HCT116 (cell line): ENCODE measurements around the gene PA2G4. TPM values are rescaled to one million over a fixed set of nuclear protein-coding genes. Genes with fewer than 3 reads are reported as not detected.

Experiments
- ATAC-seq: fragments of 200-7000 bp; cut with Tn5 transposase; 2 replicates; pipeline ENCODE4 v1.9.1; 2020; ENCODE audit warnings: mild to moderate bottlenecking, moderate library complexity
- BruUV-seq: library from RNA; stranded (reverse); fragments of 400-500 nt; replicated peaks from 2 replicates; lab custom pipeline; 2021; lab: Mats Ljungman, UMichigan
- CTCF ChIA-PET: fragments of 300-600 bp; sonication (Branson Sonifier 250); formaldehyde crosslinking; loops from one replicate; lab custom pipeline; 2021; ENCODE audit warnings: antibody characterized with exemption; lab: Charles Lee
- POLR2A ChIA-PET: fragments of 300-600, 350-600 bp; sonication (Branson Sonifier 250); formaldehyde crosslinking; loops from one replicate; lab custom pipeline; 2021; ENCODE audit warnings: antibody characterized with exemption; lab: Charles Lee
- RAD21 ChIA-PET, 2 experiments: fragments of 300-600 bp; sonication (Branson Sonifier 250); formaldehyde crosslinking; loops; one replicate each; lab custom pipeline; 2023; ENCODE audit warnings: low total read pairs in 2 of 2; ENCODE audit not compliant: uncharacterized antibody in 2 of 2, unreplicated experiment in 2 of 2, low non-redundant PET in 1 of 2; lab: Charles Lee
- DNase-seq: peaks from one replicate; pipeline ENCODE4 v3.0.0-alpha.2; 2010; ENCODE audit warnings: low read depth, low spot score
- H2AFZ ChIP-seq: fragments of 200-600 bp; shearing (Covaris generic), sonication (generic); 2 replicates; pipeline ENCODE4 v1.6.1; 2017; ENCODE audit warnings: low read depth, mixed run types, mixed read lengths, antibody characterized with exemption, low read length; ENCODE audit not compliant: poor library complexity, severe bottlenecking
- H3K27ac ChIP-seq: 2 replicates; pipeline ENCODE4 v1.5.1; 2012; ENCODE audit warnings: low read depth, low read length
- H3K27me3 ChIP-seq: fragments of 200-600 bp; sonication (generic); 2 replicates; pipeline ENCODE4 v1.6.1; 2016; ENCODE audit warnings: mixed run types, low read length, mixed read lengths; ENCODE audit not compliant: insufficient read depth
- H3K36me3 ChIP-seq, 2 experiments: fragments of 200-500 bp in 1 of 2; fragments of 200-600 bp in 1 of 2; sonication (Bioruptor generic) in 1 of 2; sonication (generic) in 1 of 2; 2 replicates each; pipeline versions ENCODE4 v1.5.1 to v1.6.1; 2014 to 2016; ENCODE audit warnings: low read length in 2 of 2, inconsistent platforms in 1 of 2, mixed read lengths in 1 of 2, mixed run types in 1 of 2; ENCODE audit not compliant: insufficient read depth in 2 of 2, control insufficient read depth in 1 of 2
- H3K4me1 ChIP-seq, 2 experiments: fragments of 200-600 bp in 1 of 2; sonication (generic) in 1 of 2; 2 replicates each; pipeline versions ENCODE4 v1.5.1 to v1.6.1; 2012 to 2017; ENCODE audit warnings: low read length in 2 of 2, inconsistent platforms in 1 of 2, mild to moderate bottlenecking in 1 of 2, mixed read lengths in 1 of 2, mixed run types in 1 of 2, moderate library complexity in 1 of 2; ENCODE audit not compliant: insufficient read depth in 2 of 2, control insufficient read depth in 1 of 2
- H3K4me2 ChIP-seq: fragments of 200-600 bp; sonication (generic); 2 replicates; pipeline ENCODE4 v1.6.1; 2017; ENCODE audit warnings: mixed run types, low read length, mixed read lengths
- H3K4me3 ChIP-seq, 2 experiments: fragments of 200-600 bp in 1 of 2; sonication (generic) in 1 of 2; replicated peaks in 1 of 2; 2 replicates each; pipeline ENCODE4 v1.5.1; 2011 to 2016; ENCODE audit warnings: low read length in 2 of 2, control low read depth in 1 of 2, low read depth in 1 of 2, mild to moderate bottlenecking in 1 of 2, mixed read lengths in 1 of 2, mixed run types in 1 of 2
- H3K79me2 ChIP-seq: fragments of 200-600 bp; sonication (generic); 2 replicates; pipeline ENCODE4 v1.6.1; 2017; ENCODE audit warnings: mild to moderate bottlenecking, mixed run types, low read length, moderate library complexity, mixed read lengths; ENCODE audit not compliant: insufficient read depth
- H3K9ac ChIP-seq: fragments of 200-600 bp; sonication (generic); 2 replicates; pipeline ENCODE4 v1.6.1; 2016; ENCODE audit warnings: low read length, mixed read lengths
- H3K9me2 ChIP-seq: fragments of 200-600 bp; sonication (generic), shearing (Covaris generic); 2 replicates; pipeline ENCODE4 v1.6.1; 2017; ENCODE audit warnings: mixed run types, mild to moderate bottlenecking, moderate library complexity; ENCODE audit not compliant: insufficient read depth
- H3K9me3 ChIP-seq, 2 experiments: fragments of 200-500 bp in 1 of 2; fragments of 200-600 bp in 1 of 2; sonication (Bioruptor generic) in 1 of 2; sonication (generic) in 1 of 2; 2 replicates each; pipeline ENCODE4 v1.6.1; 2014 to 2017; ENCODE audit warnings: low read length in 2 of 2, mixed read lengths in 2 of 2, inconsistent platforms in 1 of 2, low read depth in 1 of 2, mild to moderate bottlenecking in 1 of 2, mixed run types in 1 of 2, moderate library complexity in 1 of 2; ENCODE audit not compliant: control insufficient read depth in 1 of 2, insufficient read depth in 1 of 2
- H4K20me1 ChIP-seq: fragments of 200-600 bp; sonication (generic), shearing (Covaris generic); 2 replicates; pipeline ENCODE4 v1.6.1; 2017; ENCODE audit warnings: mixed run types, mild to moderate bottlenecking, moderate library complexity; ENCODE audit not compliant: insufficient read depth
- CBX3 ChIP-seq: IDR thresholded peaks from 2 replicates; pipeline ENCODE4 v1.6.1; 2012; ENCODE audit warnings: low read depth
- CEBPB ChIP-seq: IDR thresholded peaks from 2 replicates; pipeline ENCODE4 v1.6.1; 2012; ENCODE audit warnings: low read depth
- ELF1 ChIP-seq: IDR thresholded peaks from 2 replicates; pipeline ENCODE4 v1.6.1; 2012; ENCODE audit warnings: low read depth, borderline replicate concordance
- EZH2phosphoT487 ChIP-seq: fragments of 200-600 bp; IDR thresholded peaks from 2 replicates; pipeline ENCODE4 v1.6.1; 2018; ENCODE audit warnings: antibody characterized with exemption, borderline replicate concordance
- JUND ChIP-seq: IDR thresholded peaks from 2 replicates; pipeline ENCODE4 v1.6.1; 2012
- RAD21 ChIP-seq: IDR thresholded peaks from 2 replicates; pipeline ENCODE4 v1.6.1; 2012; ENCODE audit warnings: low read depth, mild to moderate bottlenecking
- SRF ChIP-seq: IDR thresholded peaks from 2 replicates; pipeline ENCODE4 v1.6.1; 2012; ENCODE audit warnings: low read depth
- YY1 ChIP-seq: IDR thresholded peaks from 2 replicates; pipeline ENCODE4 v1.6.1; 2011; ENCODE audit warnings: low read length, low read depth, moderate library complexity, mild to moderate bottlenecking; ENCODE audit not compliant: insufficient replicate concordance; ENCODE audit errors: extremely low read depth
- ZNF274 ChIP-seq: fragments of 200-500 bp; sonication (Bioruptor generic); IDR thresholded peaks from 2 replicates; pipeline ENCODE4 v1.6.1; 2014; ENCODE audit warnings: mild to moderate bottlenecking, low read depth, low read length, inconsistent platforms
- intact Hi-C: fragments of 100-400 bp; cut with micrococcal nuclease; formaldehyde crosslinking; loops from 2 replicates; pipeline ENCODE4 v1.10.0; 2022
- total RNA-seq: library from RNA; stranded (reverse); gene quantifications from one replicate; pipeline ENCODE4 v1.2.1, GENCODE V29; 2021; ENCODE audit not compliant: unreplicated experiment
- TF ChIP-seq, protein P1 (sequence below), 3 experiments: fragments of 200-600 bp in 1 of 3; sonication (generic) in 1 of 3; IDR thresholded peaks in 2 of 3; conservative IDR thresholded peaks in 1 of 3; 2 replicates each; pipeline ENCODE4 v1.5.1; 2012 to 2017; ENCODE audit warnings: low read depth in 2 of 3, low read length in 2 of 3, antibody characterized with exemption in 1 of 3, borderline replicate concordance in 1 of 3, control low read depth in 1 of 3, mild to moderate bottlenecking in 1 of 3, mixed read lengths in 1 of 3, mixed run types in 1 of 3, moderate library complexity in 1 of 3; ENCODE audit not compliant: insufficient read depth in 1 of 3
- TF ChIP-seq, protein P2 (sequence below): IDR thresholded peaks from 2 replicates; pipeline ENCODE4 v1.6.1; 2011; ENCODE audit warnings: mild to moderate bottlenecking, low read length, moderate library complexity; ENCODE audit not compliant: insufficient replicate concordance; ENCODE audit errors: extremely low read depth
- TF ChIP-seq, protein P3 (sequence below): IDR thresholded peaks from 2 replicates; pipeline ENCODE4 v1.6.1; 2012

PA2G4 gene
- total RNA-seq, 1 experiment from 2014 or later, result 302 TPM

DNA sequence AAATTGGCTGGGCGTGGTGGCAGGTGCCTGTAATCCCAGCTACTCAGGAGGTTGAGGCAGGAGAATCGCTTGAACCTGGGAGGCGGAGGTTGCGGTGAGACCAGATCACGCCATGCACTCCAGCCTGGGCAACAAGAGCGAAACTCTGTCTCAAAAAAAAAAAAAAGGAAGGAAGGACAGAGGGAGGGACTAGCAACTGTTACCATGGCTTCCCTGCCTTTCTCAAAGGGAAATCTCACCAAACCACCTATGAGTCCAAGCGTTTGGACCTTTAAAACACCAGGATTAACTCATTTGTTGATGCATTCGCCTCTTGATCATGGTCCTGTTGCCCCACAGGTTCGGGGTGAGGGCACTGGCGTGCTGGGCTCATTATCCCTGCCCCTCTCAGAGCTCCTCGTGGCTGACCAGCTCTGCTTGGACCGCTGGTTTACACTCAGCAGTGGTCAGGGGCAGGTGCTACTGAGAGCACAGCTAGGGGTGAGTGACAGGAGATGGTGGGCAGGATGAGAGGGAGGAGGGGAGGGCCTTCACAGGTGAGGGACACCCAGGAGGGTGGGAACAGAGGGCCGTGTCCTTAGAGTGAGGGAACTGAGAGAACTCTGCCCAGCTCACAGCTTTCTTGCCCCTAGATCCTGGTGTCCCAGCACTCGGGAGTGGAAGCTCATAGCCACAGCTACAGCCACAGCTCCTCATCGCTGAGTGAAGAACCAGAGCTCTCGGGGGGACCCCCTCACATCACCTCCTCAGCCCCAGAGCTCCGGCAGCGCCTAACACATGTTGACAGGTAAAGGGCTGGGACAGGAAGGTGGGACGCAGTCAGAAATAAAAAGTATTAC lies 37.8 kb downstream of the PA2G4 start:
- Histone ChIP-seq H2AFZ (no peak overlapping the region), H3K9me3 (no peaks in the 10 kb centered on the region), H3K27me3 (no peaks in the 10 kb centered on the region), H3K9ac (no peak overlapping the region), H3K4me3 (no peak overlapping the region), H3K9me2 (no peaks in the 10 kb centered on the region), H3K4me1 (peaks cover 0 to 5% of the 10 kb centered on the region in 2 experiments; a peak in 2 of 4 replicates), H3K27ac (no peak overlapping the region), H3K4me2 (no peak overlapping the region), H4K20me1 (no peaks in the 10 kb centered on the region), H3K36me3 (peaks cover 38 to 59% of the 10 kb centered on the region in 2 experiments), H3K79me2 (no peaks in the 10 kb centered on the region)
- ChIA-PET RAD21 (no interaction called here), POLR2A (interaction anchor here (3.8 kb wide), 1 partner anchor 14 kb away, joined by 14 read pairs; the partner anchor contains the start of gene ESYT1), CTCF (interaction anchor here (1.0 to 1.3 kb wide), 2 partner anchors 10 to 14 kb away, joined by 3 read pairs; partner anchors contain the start of genes ESYT1 and MYL6B)
- intact Hi-C loops, result no loop called here
- no peak for ATAC-seq
- TF ChIP-seq YY1, result no peak
- TF ChIP-seq CBX3, result no peak
- no peak for TF ChIP-seq JUND
- TF ChIP-seq ZNF274, result no peak
- no TSS peak for BruUV-seq
- DNase-seq, result no peak

DNA sequence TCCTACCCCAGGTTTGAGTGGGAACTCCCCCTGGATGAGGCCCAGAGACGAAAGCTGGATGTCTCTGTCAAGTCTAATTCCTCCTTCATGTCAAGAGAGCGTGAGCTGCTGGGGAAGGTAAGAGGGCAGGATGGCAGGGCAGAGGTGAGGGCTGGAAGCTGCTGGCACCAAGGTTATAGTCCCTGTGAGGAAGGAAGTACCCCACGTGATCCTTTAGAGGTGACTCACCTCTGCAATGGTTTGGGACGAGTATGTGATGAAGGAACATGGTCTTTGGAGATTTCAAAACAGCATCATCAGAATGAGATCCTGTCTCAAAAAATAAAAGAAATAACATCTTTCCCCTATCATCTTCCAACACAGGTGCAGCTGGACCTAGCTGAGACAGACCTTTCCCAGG lies 38.9 kb downstream of the PA2G4 start:
- POLR2A ChIA-PET, result interaction anchor here (3.8 kb wide), 1 partner anchor 15 kb away, joined by 14 read pairs; the partner anchor contains the start of gene ESYT1
- BruUV-seq, result no TSS peak
- TF ChIP-seq YY1 (no peak), RAD21 (no peak), EZH2phosphoT487 (no peak), CEBPB (no peak), ELF1 (no peak), ZNF274 (no peak), SRF (no peak)
- TF ChIP-seq, protein P1, sequence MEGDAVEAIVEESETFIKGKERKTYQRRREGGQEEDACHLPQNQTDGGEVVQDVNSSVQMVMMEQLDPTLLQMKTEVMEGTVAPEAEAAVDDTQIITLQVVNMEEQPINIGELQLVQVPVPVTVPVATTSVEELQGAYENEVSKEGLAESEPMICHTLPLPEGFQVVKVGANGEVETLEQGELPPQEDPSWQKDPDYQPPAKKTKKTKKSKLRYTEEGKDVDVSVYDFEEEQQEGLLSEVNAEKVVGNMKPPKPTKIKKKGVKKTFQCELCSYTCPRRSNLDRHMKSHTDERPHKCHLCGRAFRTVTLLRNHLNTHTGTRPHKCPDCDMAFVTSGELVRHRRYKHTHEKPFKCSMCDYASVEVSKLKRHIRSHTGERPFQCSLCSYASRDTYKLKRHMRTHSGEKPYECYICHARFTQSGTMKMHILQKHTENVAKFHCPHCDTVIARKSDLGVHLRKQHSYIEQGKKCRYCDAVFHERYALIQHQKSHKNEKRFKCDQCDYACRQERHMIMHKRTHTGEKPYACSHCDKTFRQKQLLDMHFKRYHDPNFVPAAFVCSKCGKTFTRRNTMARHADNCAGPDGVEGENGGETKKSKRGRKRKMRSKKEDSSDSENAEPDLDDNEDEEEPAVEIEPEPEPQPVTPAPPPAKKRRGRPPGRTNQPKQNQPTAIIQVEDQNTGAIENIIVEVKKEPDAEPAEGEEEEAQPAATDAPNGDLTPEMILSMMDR (IDR thresholded peaks at IDR 0.05 in 2 of 3, conservative IDR thresholded peaks at IDR 0.05 in 1 of 3; ENCODE audit: borderline replicate concordance in 1 of 3, insufficient read depth in 1 of 3, low read depth in 2 of 3, low read length in 2 of 3), result no peak
- TF ChIP-seq, protein P2, sequence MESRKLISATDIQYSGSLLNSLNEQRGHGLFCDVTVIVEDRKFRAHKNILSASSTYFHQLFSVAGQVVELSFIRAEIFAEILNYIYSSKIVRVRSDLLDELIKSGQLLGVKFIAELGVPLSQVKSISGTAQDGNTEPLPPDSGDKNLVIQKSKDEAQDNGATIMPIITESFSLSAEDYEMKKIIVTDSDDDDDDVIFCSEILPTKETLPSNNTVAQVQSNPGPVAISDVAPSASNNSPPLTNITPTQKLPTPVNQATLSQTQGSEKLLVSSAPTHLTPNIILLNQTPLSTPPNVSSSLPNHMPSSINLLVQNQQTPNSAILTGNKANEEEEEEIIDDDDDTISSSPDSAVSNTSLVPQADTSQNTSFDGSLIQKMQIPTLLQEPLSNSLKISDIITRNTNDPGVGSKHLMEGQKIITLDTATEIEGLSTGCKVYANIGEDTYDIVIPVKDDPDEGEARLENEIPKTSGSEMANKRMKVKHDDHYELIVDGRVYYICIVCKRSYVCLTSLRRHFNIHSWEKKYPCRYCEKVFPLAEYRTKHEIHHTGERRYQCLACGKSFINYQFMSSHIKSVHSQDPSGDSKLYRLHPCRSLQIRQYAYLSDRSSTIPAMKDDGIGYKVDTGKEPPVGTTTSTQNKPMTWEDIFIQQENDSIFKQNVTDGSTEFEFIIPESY, result no peak
- TF ChIP-seq, protein P3, sequence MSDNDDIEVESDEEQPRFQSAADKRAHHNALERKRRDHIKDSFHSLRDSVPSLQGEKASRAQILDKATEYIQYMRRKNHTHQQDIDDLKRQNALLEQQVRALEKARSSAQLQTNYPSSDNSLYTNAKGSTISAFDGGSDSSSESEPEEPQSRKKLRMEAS, result no peak

More for the DNA sequence above, 38.9 kb downstream of the PA2G4 start:
- H3K27me3 ChIP-seq, result no peaks in the 10 kb centered on the region
- no peak for ATAC-seq
- no peak overlapping the region for H2AFZ ChIP-seq
- H3K27ac ChIP-seq, result no peak overlapping the region
- no peaks in the 10 kb centered on the region for H3K9me3 ChIP-seq
- peaks cover 0 to 5% of the 10 kb centered on the region in 2 experiments; a peak in 2 of 4 replicates for H3K4me1 ChIP-seq
- no peak overlapping the region for H3K4me2 ChIP-seq
- H3K36me3 ChIP-seq, result peaks cover 32 to 49% of the 10 kb centered on the region in 2 experiments
- intact Hi-C loops, result no loop called here
- no peak for DNase-seq
- CTCF ChIA-PET, result interaction anchor here (1.0 kb wide), 1 partner anchor 9 kb away, joined by 3 read pairs; the partner anchor contains the start of gene MYL6B
- H3K9me2 ChIP-seq, result no peaks in the 10 kb centered on the region
- H3K9ac ChIP-seq, result no peak overlapping the region
- no peak overlapping the region for H3K4me3 ChIP-seq
- no peaks in the 10 kb centered on the region for H4K20me1 ChIP-seq
- RAD21 ChIA-PET, result no interaction called here
- no peaks in the 10 kb centered on the region for H3K79me2 ChIP-seq
